Measurements from ENCODE around the gene KCNMB2.

Gene KCNMB2

DNA sequence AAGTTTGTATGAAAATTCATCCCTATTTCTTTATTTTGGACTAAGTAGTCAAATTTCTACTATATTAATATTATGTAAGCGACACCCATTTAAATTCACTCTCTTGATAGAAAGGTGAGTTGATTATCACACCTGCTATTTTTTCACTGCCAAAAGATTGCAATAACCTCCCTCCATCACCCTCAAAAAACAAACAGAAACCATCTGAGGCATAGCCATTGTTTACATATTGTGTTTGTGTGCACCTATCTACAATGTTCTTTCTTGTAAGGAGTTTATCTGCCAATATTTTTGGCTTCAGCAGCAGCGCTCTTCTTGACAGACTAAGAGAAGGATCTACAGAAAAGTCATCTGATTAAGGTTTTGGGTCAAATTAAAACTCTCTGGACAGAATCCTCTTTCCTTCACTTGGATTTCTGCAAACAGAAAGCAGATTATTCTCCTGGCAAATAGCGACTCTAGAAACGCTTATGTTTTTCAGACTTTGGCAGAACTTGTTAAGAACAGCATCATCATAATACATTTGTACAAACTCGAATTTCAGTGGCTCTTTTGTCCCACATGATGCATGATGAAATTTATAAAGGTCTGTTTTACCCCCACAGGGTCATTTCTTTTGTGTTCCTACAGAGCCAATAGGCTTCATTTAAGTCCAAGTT is 48.6 kb downstream of the KCNMB2 start:
- H3K4me3 ChIP-seq (ENCODE audit: low read length), result no peak overlapping the region
- H4K20me1 ChIP-seq (ENCODE audit: insufficient read depth, low read length), result no peaks in the 10 kb centered on the region
- no peak overlapping the region for H2AFZ ChIP-seq (ENCODE audit: low read depth, low read length)
- H3K27me3 ChIP-seq (ENCODE audit: low read depth, low read length), result no peaks in the 10 kb centered on the region
- H3K79me2 ChIP-seq (ENCODE audit: low read length), result no peaks in the 10 kb centered on the region
- H3K9ac ChIP-seq (ENCODE audit: low read length), result no peak overlapping the region
- no peaks in the 10 kb centered on the region for H3K4me1 ChIP-seq (ENCODE audit: low read length)
- H3K36me3 ChIP-seq (replicated peaks; ENCODE audit: low read depth, low read length), result no peaks in the 10 kb centered on the region
- no peak overlapping the region for H3K27ac ChIP-seq (ENCODE audit: low read length)
- H3K4me2 ChIP-seq (ENCODE audit: low read length), result no peak overlapping the region
- H3K9me3 ChIP-seq (ENCODE audit: insufficient read depth, low read length), result no peaks in the 10 kb centered on the region
- TF ChIP-seq, protein P1, sequence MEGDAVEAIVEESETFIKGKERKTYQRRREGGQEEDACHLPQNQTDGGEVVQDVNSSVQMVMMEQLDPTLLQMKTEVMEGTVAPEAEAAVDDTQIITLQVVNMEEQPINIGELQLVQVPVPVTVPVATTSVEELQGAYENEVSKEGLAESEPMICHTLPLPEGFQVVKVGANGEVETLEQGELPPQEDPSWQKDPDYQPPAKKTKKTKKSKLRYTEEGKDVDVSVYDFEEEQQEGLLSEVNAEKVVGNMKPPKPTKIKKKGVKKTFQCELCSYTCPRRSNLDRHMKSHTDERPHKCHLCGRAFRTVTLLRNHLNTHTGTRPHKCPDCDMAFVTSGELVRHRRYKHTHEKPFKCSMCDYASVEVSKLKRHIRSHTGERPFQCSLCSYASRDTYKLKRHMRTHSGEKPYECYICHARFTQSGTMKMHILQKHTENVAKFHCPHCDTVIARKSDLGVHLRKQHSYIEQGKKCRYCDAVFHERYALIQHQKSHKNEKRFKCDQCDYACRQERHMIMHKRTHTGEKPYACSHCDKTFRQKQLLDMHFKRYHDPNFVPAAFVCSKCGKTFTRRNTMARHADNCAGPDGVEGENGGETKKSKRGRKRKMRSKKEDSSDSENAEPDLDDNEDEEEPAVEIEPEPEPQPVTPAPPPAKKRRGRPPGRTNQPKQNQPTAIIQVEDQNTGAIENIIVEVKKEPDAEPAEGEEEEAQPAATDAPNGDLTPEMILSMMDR (IDR thresholded peaks at IDR 0.05; ENCODE audit: low read depth, low read length), result no peak
- TF ChIP-seq EZH2phosphoT487 (IDR thresholded peaks at IDR 0.05; ENCODE audit: low read depth), result no peak

DNA sequence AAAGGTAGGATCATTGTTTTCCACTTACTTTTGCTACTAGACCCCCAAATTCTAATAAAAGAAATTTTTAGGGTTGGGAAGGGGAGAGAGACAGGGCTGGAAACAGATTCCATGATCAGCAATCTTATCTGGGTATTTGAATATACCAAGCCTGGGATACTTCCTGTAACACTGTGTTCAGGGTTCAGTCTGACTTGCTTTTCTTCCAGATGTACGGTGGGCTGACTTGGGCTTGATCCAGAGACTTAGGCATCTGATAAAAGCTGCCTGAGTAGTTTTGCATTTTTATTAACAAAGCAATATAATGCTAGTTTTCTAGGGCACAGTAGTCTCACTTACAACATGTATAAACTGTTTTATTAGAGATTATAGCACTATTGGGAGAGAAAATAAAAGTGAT is 49.2 kb downstream of the KCNMB2 start:
- H3K4me1 ChIP-seq (ENCODE audit: low read length), result no peaks in the 10 kb centered on the region
- no peak overlapping the region for H2AFZ ChIP-seq (ENCODE audit: low read depth, low read length)
- H3K27ac ChIP-seq (ENCODE audit: low read length), result no peak overlapping the region
- no peak overlapping the region for H3K9ac ChIP-seq (ENCODE audit: low read length)
- TF ChIP-seq EZH2phosphoT487 (IDR thresholded peaks at IDR 0.05; ENCODE audit: low read depth), result no peak
- H3K79me2 ChIP-seq (ENCODE audit: low read length), result no peaks in the 10 kb centered on the region
- H3K4me2 ChIP-seq (ENCODE audit: low read length), result no peak overlapping the region
- H3K4me3 ChIP-seq (ENCODE audit: low read length), result no peak overlapping the region
- no peaks in the 10 kb centered on the region for H3K36me3 ChIP-seq (replicated peaks; ENCODE audit: low read depth, low read length)
- no peaks in the 10 kb centered on the region for H4K20me1 ChIP-seq (ENCODE audit: insufficient read depth, low read length)
- H3K9me3 ChIP-seq (ENCODE audit: insufficient read depth, low read length), result no peaks in the 10 kb centered on the region
- H3K27me3 ChIP-seq (ENCODE audit: low read depth, low read length), result no peaks in the 10 kb centered on the region

DNA sequence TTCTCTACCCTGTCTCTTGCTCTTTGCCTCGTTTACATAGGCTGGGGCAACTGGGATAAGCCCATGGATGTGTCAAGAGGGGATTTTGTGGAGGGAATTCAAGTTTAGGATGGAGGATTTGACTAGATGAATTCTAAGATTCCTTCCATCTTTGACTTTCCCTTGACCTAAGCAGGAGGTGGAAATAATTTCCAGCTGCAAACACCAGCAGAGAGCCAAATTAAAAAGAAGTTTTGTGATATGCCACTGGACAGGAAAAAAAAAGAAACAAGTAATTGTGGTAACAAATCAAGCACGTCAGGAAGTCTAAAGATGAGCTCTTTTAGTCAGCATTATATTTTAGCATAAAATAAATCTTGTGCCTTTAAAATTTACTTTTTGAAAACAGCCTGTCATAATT is 49.8 kb downstream of the KCNMB2 start:
- no peak overlapping the region for H3K27ac ChIP-seq (ENCODE audit: low read length)
- H2AFZ ChIP-seq (ENCODE audit: low read depth, low read length), result no peak overlapping the region
- H3K27me3 ChIP-seq (ENCODE audit: low read depth, low read length), result no peaks in the 10 kb centered on the region
- H3K9me3 ChIP-seq (ENCODE audit: insufficient read depth, low read length), result no peaks in the 10 kb centered on the region
- H3K79me2 ChIP-seq (ENCODE audit: low read length), result no peaks in the 10 kb centered on the region
- H3K36me3 ChIP-seq (replicated peaks; ENCODE audit: low read depth, low read length), result no peaks in the 10 kb centered on the region
- no peak overlapping the region for H3K9ac ChIP-seq (ENCODE audit: low read length)
- TF ChIP-seq, protein P1 (IDR thresholded peaks at IDR 0.05; ENCODE audit: low read depth, low read length), result no peak
- no peak for TF ChIP-seq EZH2phosphoT487 (IDR thresholded peaks at IDR 0.05; ENCODE audit: low read depth)
- H3K4me1 ChIP-seq (ENCODE audit: low read length), result no peaks in the 10 kb centered on the region
- H3K4me2 ChIP-seq (ENCODE audit: low read length), result no peak overlapping the region
- H4K20me1 ChIP-seq (ENCODE audit: insufficient read depth, low read length), result no peaks in the 10 kb centered on the region
- no peak overlapping the region for H3K4me3 ChIP-seq (ENCODE audit: low read length)

DNA sequence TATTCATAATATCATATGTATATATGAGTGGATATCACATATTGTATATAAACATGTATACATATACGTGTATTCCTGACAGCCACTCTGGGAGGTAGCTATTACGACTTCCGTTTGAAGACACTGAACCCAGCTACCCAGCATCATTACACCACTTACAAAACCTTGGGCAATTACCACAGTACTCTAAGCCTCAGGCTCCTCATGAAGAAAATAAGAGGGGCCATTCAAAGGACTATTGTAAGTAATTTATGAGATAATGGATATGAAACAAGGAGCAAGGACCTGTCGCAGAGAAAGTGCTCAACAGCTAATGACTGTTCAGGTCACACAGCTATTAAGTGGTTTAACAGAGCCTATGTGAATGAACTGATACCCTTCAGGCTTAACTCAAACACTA is 52.4 kb downstream of the KCNMB2 start:
- H3K9me3 ChIP-seq (ENCODE audit: insufficient read depth, low read length), result no peaks in the 10 kb centered on the region
- no peak overlapping the region for H2AFZ ChIP-seq (ENCODE audit: low read depth, low read length)
- H3K36me3 ChIP-seq (replicated peaks; ENCODE audit: low read depth, low read length), result no peaks in the 10 kb centered on the region
- no peak overlapping the region for H3K9ac ChIP-seq (ENCODE audit: low read length)
- no peaks in the 10 kb centered on the region for H4K20me1 ChIP-seq (ENCODE audit: insufficient read depth, low read length)
- H3K27ac ChIP-seq (ENCODE audit: low read length), result no peak overlapping the region
- TF ChIP-seq, protein P1 (IDR thresholded peaks at IDR 0.05; ENCODE audit: low read depth, low read length), result no peak
- no peak overlapping the region for H3K4me2 ChIP-seq (ENCODE audit: low read length)
- no peaks in the 10 kb centered on the region for H3K79me2 ChIP-seq (ENCODE audit: low read length)
- no peaks in the 10 kb centered on the region for H3K27me3 ChIP-seq (ENCODE audit: low read depth, low read length)
- H3K4me3 ChIP-seq (ENCODE audit: low read length), result no peak overlapping the region
- no peaks in the 10 kb centered on the region for H3K4me1 ChIP-seq (ENCODE audit: low read length)

All from OCI-LY3 (cell line).